ENCODE data around the gene TMEM62. TPM values are rescaled to one million over a fixed set of nuclear protein-coding genes. Genes with fewer than 3 reads are reported as not detected.

The TMEM62 gene
- total and polyA plus RNA-seq, 10 of the 15 experiments (the other 5 are each of a cell fraction or from before 2014, with no cell fraction given) = 7.0 to 26.8 (median 14.9) TPM

DNA sequence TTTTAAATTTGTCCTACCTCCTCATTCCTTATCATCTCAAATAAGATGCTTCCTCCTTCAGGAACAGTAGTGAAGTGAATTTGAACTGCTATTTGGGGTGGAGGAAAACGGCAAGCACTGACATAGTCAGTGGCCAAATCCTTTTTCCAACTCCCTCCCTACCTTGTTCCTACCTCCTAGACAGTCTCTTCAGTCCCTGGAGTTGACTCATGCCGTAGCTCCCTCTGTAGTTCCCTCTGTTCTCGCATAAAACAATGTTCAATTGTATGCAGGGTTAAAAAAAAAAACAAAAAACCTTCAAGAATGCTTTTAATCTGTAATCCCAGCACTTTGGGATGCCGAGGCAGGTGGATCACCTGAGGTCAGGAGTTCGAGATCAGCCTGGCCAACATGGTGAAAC, 29.0 kb upstream of the TMEM62 start:
- in situ Hi-C loops (cut with MboI) (no loop called here), intact Hi-C loops (cut with micrococcal nuclease; ENCODE audit: unreplicated experiment) (no loop called here)
- H3K4me2 ChIP-seq (ENCODE audit: control insufficient read depth, insufficient read depth) = peak overlapping the region; percentile 93
- no peaks in the 10 kb centered on the region for H4K20me1 ChIP-seq (ENCODE audit: control insufficient read depth, insufficient read depth)
- TF ChIP-seq STAT1 (conservative IDR thresholded peaks at IDR 0.05) (no peak), BCL11A (IDR thresholded peaks at IDR 0.05; ENCODE audit: low read depth, low read length) (no peak), KDM1A (IDR thresholded peaks at IDR 0.05; ENCODE audit: borderline replicate concordance) (no peak), IRF4 (IDR thresholded peaks at IDR 0.05; ENCODE audit: low read depth, low read length) (no peak), SPI1 (IDR thresholded peaks at IDR 0.05; ENCODE audit: borderline replicate concordance, insufficient read depth, low read depth, low read length) (no peak), ZNF24 (IDR thresholded peaks at IDR 0.05) (no peak), CHD2 (IDR thresholded peaks at IDR 0.05; ENCODE audit: borderline replicate concordance, low read depth, low read length) (no peak), NRF1 (conservative IDR thresholded peaks at IDR 0.05; ENCODE audit: low read depth, low read length) (no peak), DPF2 (IDR thresholded peaks at IDR 0.05) (no peak), TARDBP (IDR thresholded peaks at IDR 0.05; ENCODE audit: borderline replicate concordance) (no peak), ZNF384 (IDR thresholded peaks at IDR 0.05; ENCODE audit: borderline replicate concordance, low read depth, low read length) (no peak), HDAC6 (IDR thresholded peaks at IDR 0.05; ENCODE audit: unreplicated experiment) (no peak), ESRRA (IDR thresholded peaks at IDR 0.05; ENCODE audit: low read length) (no peak), GATAD2B (conservative IDR thresholded peaks at IDR 0.05; ENCODE audit: low read depth) (no peak)
- TF ChIP-seq, protein P1, sequence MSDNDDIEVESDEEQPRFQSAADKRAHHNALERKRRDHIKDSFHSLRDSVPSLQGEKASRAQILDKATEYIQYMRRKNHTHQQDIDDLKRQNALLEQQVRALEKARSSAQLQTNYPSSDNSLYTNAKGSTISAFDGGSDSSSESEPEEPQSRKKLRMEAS (IDR thresholded peaks at IDR 0.05; ENCODE audit: low read depth, low read length) = no peak
- TF ChIP-seq, protein P2, sequence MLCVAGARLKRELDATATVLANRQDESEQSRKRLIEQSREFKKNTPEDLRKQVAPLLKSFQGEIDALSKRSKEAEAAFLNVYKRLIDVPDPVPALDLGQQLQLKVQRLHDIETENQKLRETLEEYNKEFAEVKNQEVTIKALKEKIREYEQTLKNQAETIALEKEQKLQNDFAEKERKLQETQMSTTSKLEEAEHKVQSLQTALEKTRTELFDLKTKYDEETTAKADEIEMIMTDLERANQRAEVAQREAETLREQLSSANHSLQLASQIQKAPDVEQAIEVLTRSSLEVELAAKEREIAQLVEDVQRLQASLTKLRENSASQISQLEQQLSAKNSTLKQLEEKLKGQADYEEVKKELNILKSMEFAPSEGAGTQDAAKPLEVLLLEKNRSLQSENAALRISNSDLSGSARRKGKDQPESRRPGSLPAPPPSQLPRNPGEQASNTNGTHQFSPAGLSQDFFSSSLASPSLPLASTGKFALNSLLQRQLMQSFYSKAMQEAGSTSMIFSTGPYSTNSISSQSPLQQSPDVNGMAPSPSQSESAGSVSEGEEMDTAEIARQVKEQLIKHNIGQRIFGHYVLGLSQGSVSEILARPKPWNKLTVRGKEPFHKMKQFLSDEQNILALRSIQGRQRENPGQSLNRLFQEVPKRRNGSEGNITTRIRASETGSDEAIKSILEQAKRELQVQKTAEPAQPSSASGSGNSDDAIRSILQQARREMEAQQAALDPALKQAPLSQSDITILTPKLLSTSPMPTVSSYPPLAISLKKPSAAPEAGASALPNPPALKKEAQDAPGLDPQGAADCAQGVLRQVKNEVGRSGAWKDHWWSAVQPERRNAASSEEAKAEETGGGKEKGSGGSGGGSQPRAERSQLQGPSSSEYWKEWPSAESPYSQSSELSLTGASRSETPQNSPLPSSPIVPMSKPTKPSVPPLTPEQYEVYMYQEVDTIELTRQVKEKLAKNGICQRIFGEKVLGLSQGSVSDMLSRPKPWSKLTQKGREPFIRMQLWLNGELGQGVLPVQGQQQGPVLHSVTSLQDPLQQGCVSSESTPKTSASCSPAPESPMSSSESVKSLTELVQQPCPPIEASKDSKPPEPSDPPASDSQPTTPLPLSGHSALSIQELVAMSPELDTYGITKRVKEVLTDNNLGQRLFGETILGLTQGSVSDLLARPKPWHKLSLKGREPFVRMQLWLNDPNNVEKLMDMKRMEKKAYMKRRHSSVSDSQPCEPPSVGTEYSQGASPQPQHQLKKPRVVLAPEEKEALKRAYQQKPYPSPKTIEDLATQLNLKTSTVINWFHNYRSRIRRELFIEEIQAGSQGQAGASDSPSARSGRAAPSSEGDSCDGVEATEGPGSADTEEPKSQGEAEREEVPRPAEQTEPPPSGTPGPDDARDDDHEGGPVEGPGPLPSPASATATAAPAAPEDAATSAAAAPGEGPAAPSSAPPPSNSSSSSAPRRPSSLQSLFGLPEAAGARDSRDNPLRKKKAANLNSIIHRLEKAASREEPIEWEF (IDR thresholded peaks at IDR 0.05; ENCODE audit: insufficient replicate concordance, low read depth, low read length) = no peak
- TF ChIP-seq, protein P3, sequence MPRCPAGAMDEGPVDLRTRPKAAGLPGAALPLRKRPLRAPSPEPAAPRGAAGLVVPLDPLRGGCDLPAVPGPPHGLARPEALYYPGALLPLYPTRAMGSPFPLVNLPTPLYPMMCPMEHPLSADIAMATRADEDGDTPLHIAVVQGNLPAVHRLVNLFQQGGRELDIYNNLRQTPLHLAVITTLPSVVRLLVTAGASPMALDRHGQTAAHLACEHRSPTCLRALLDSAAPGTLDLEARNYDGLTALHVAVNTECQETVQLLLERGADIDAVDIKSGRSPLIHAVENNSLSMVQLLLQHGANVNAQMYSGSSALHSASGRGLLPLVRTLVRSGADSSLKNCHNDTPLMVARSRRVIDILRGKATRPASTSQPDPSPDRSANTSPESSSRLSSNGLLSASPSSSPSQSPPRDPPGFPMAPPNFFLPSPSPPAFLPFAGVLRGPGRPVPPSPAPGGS (IDR thresholded peaks at IDR 0.05; ENCODE audit: borderline replicate concordance, insufficient read depth, low read depth, low read length, poor library complexity, severe bottlenecking) = no peak
- RAD21 ChIA-PET (ENCODE audit: unreplicated experiment) = interaction anchor here (1.0 kb wide), 1 partner anchor 12 kb away, joined by 4 read pairs; no protein-coding TSS in a partner anchor
- no TSS peak for BruUV-seq (replicated peaks)
- no peaks in the 10 kb centered on the region; the same call in 1 of the 2 replicates for H3K4me1 ChIP-seq (ENCODE audit: control insufficient read depth, insufficient read depth, low read length)
- H2AFZ ChIP-seq (ENCODE audit: control insufficient read depth, low read depth, low read length) = no peak overlapping the region
- WGBS (ENCODE audit: insufficient coverage, insufficient replicate concordance, low lambda C conversion rate, missing lambda C conversion rate) = 76% methylated on average over 5 of the region's 5 CpGs
- H3K4me3 ChIP-seq = peak overlapping the region; percentile 78
- peaks cover 43% of the 10 kb centered on the region for H3K79me2 ChIP-seq (ENCODE audit: control insufficient read depth, insufficient read depth, low read length)
- no peaks in the 10 kb centered on the region for H3K9me3 ChIP-seq (replicated peaks; ENCODE audit: control insufficient read depth, insufficient read depth, low read length)
- DNase-seq (ENCODE audit: low read depth, low spot score) (no peak), ATAC-seq (no peak), FAIRE-seq (no peak)
- no peaks in the 10 kb centered on the region for H3K27me3 ChIP-seq (replicated peaks in 1 of 2; ENCODE audit: control insufficient read depth in 2 of 2, insufficient read depth in 2 of 2, low read length in 1 of 2)
- CTCF ChIA-PET = interaction anchor here (0.7 to 1.7 kb wide), 5 partner anchors 9 to 181 kb away, joined by 3 to 5 read pairs (median 3); no protein-coding TSS in a partner anchor
- no peak overlapping the region for H3K27ac ChIP-seq (ENCODE audit: control insufficient read depth, insufficient read depth)
- H3K9ac ChIP-seq (ENCODE audit: control insufficient read depth, insufficient read depth, low read length) = peak overlapping the region; percentile 23; the same call in 1 of the 2 replicates
- peaks cover 0 to 5% of the 10 kb centered on the region in 2 experiments; a peak in 2 of 4 replicates for H3K36me3 ChIP-seq (ENCODE audit: control insufficient read depth in 2 of 2, insufficient read depth in 2 of 2, low read length in 1 of 2)
- SMC1A ChIA-PET (ENCODE audit: uncharacterized antibody, unreplicated experiment) = interaction anchor here (1.0 to 1.8 kb wide), 6 partner anchors 13 to 181 kb away, joined by 3 to 7 read pairs (median 4); no protein-coding TSS in a partner anchor
- POLR2A ChIA-PET = no interaction called here

Measured in GM12878 (cell line).